MCF 10A (cell line): ENCODE measurements around the gene FA2H. TPM values are rescaled to one million over a fixed set of nuclear protein-coding genes. Genes with fewer than 3 reads are reported as not detected.

Source experiments
- BruUV-seq: library from RNA; stranded (reverse); fragments of 400-500 nt; replicated peaks from 2 replicates; lab custom pipeline; 2021; lab: Mats Ljungman, UMichigan
- CTCF ChIA-PET: fragments of 300-600 bp; sonication (Branson Sonifier 250); formaldehyde crosslinking; extraction: SDS; loops from one replicate; lab custom pipeline; 2021; ENCODE audit warnings: antibody characterized with exemption, inconsistent platforms; lab: Yijun Ruan, JAX
- POLR2A ChIA-PET: fragments of 300-600, 350-650 bp; sonication (Branson Sonifier 250); formaldehyde crosslinking; extraction: SDS; loops from one replicate; lab custom pipeline; 2020; ENCODE audit warnings: antibody characterized with exemption, inconsistent platforms; lab: Yijun Ruan, JAX
- DNase-seq: peaks from one replicate; pipeline ENCODE4 v3.0.0-alpha.2; 2018; ENCODE audit not compliant: unreplicated experiment
- H3K27ac Mint-ChIP-seq: one replicate; pipeline ENCODE4 v1.8.0; 2022; ENCODE audit warnings: mild to moderate bottlenecking, low read depth, mixed read lengths; ENCODE audit not compliant: unreplicated experiment
- H3K27me3 Mint-ChIP-seq: one replicate; pipeline ENCODE4 v1.8.0; 2022; ENCODE audit warnings: mixed read lengths; ENCODE audit not compliant: insufficient read depth, unreplicated experiment
- H3K36me3 Mint-ChIP-seq: one replicate; pipeline ENCODE4 v1.8.0; 2022; ENCODE audit warnings: mild to moderate bottlenecking, moderate library complexity, mixed read lengths; ENCODE audit not compliant: insufficient read depth, unreplicated experiment
- H3K4me1 Mint-ChIP-seq: one replicate; pipeline ENCODE4 v1.8.0; 2022; ENCODE audit warnings: mixed read lengths; ENCODE audit not compliant: insufficient read depth, unreplicated experiment
- H3K4me3 Mint-ChIP-seq: one replicate; pipeline ENCODE4 v1.8.0; 2022; ENCODE audit warnings: mild to moderate bottlenecking, moderate library complexity, mixed read lengths; ENCODE audit not compliant: unreplicated experiment
- H3K9me3 Mint-ChIP-seq: one replicate; pipeline ENCODE4 v1.8.0; 2022; ENCODE audit warnings: mixed read lengths; ENCODE audit not compliant: unreplicated experiment
- intact Hi-C: fragments of 100-400 bp; cut with micrococcal nuclease; formaldehyde crosslinking; loops from 2 replicates; pipeline ENCODE4 v1.14.1; 2022
- total RNA-seq: library from RNA; stranded (reverse); gene quantifications from 2 replicates; pipeline ENCODE4 v1.2.3, GENCODE V29; 2022
- TF ChIP-seq, protein P1 (sequence below): fragments of 200-600 bp; IDR thresholded peaks from one replicate; pipeline ENCODE4 v1.8.0; 2022; ENCODE audit warnings: antibody characterized with exemption, mild to moderate bottlenecking; ENCODE audit not compliant: unreplicated experiment

The FA2H gene
- total RNA-seq, 1 experiment from 2014 or later: not detected

DNA sequence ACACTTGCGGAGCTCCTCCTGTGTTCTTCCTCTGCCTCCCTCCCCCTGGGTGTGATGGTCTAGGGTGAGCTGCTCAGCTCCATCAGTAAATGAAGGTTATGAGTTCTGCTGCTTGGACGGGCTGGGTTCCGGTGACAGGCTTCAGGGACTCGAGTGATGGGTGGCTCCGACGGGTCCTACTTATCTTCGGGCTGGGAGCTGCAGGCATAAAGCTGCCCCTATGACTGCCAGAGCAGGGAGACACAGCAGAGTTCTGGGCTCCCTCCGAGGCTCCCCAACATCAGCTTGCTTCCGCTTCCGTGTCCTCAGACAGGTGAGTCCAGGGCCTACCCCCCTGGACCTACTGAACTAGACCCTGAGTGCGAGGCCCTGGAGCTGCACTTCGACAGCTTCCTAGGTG lies 62.7 kb downstream of the FA2H start:
- BruUV-seq: no TSS peak
- no peaks in the 10 kb centered on the region for H3K27me3 Mint-ChIP-seq

DNA sequence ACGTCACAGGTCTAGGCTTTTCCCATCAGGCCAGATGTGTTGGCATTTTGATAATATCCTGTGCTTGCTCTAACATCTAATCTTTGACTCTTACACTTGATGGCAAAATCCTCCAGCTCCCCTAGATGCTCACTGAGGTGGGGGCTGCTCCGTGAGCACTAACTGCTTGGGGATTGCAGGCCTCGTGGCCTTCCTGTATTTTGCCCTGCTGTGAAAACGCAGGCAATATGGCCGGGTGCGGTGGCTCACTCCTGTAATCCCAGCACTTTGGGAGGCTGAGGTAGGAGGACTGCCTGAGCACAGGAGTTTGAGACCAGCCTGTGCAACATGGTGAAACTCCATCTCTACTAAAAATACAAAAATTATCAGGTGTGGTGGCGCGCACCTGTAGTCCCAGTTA lies 64.2 kb downstream of the FA2H start:
- intact Hi-C loops: no loop called here
- no peaks in the 10 kb centered on the region for H3K4me1 Mint-ChIP-seq
- TF ChIP-seq, protein P1, sequence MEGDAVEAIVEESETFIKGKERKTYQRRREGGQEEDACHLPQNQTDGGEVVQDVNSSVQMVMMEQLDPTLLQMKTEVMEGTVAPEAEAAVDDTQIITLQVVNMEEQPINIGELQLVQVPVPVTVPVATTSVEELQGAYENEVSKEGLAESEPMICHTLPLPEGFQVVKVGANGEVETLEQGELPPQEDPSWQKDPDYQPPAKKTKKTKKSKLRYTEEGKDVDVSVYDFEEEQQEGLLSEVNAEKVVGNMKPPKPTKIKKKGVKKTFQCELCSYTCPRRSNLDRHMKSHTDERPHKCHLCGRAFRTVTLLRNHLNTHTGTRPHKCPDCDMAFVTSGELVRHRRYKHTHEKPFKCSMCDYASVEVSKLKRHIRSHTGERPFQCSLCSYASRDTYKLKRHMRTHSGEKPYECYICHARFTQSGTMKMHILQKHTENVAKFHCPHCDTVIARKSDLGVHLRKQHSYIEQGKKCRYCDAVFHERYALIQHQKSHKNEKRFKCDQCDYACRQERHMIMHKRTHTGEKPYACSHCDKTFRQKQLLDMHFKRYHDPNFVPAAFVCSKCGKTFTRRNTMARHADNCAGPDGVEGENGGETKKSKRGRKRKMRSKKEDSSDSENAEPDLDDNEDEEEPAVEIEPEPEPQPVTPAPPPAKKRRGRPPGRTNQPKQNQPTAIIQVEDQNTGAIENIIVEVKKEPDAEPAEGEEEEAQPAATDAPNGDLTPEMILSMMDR: no peak
- H3K27ac Mint-ChIP-seq: no peak overlapping the region
- ChIA-PET CTCF (interaction anchor here (0.6 to 13.2 kb wide), 24 partner anchors 9 to 409 kb away, joined by 3 to 304 read pairs (median 4); partner anchors contain the start of gene MLKL), POLR2A (interaction anchor here (1.1 to 1.2 kb wide), 2 partner anchors 31 to 152 kb away, joined by 3 to 13 read pairs; no protein-coding TSS in a partner anchor)
- H3K4me3 Mint-ChIP-seq: no peak overlapping the region
- BruUV-seq: no TSS peak
- no peaks in the 10 kb centered on the region for H3K36me3 Mint-ChIP-seq
- no peaks in the 10 kb centered on the region for H3K27me3 Mint-ChIP-seq
- no peaks in the 10 kb centered on the region for H3K9me3 Mint-ChIP-seq
- no peak for DNase-seq

More for the DNA sequence above, 62.7 kb downstream of the FA2H start:
- TF ChIP-seq, protein P1: no peak
- H3K4me3 Mint-ChIP-seq: no peak overlapping the region
- no peaks in the 10 kb centered on the region for H3K9me3 Mint-ChIP-seq
- no peak for DNase-seq
- intact Hi-C loops: no loop called here
- H3K36me3 Mint-ChIP-seq: no peaks in the 10 kb centered on the region
- ChIA-PET CTCF (interaction anchor here (0.6 to 13.2 kb wide), 15 partner anchors 9 to 1872 kb away, joined by 3 to 304 read pairs (median 3); partner anchors contain the start of gene MLKL), POLR2A (interaction anchor here (0.9 to 1.9 kb wide), 5 partner anchors 11 to 151 kb away, joined by 3 to 8 read pairs (median 6); partner anchors contain the start of gene MLKL)
- H3K4me1 Mint-ChIP-seq: no peaks in the 10 kb centered on the region
- peak overlapping the region; percentile 23 for H3K27ac Mint-ChIP-seq

DNA sequence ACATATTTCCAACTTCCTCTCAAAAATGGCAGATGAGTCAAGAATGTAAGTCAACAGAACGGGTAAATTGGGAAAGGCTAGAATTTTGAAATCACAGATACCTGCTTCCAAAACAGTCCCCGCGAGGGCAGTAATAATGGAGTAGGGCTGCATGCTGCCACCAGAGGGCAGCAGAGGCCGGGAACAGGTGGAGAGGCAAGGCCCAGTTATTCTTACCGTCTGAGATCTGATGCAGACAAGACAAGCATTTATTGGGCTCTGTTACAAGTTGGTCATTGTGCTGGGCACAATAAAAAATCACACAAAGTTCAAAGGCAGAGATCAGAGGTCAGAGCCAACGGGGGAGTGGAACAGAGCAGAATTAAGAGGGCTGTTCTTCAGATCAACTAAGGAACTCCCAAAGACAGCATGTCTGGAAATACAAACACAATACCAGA lies 65.2 kb downstream of the FA2H start:
- BruUV-seq: no TSS peak
- intact Hi-C loops: loop anchor here (1.0 kb wide), 3 partner anchors 104 to 402 kb away; no protein-coding TSS in a partner anchor

More for the DNA sequence above, 65.2 kb downstream of the FA2H start:
- Mint-ChIP-seq H3K4me3 (no peak overlapping the region), H3K36me3 (no peaks in the 10 kb centered on the region), H3K27me3 (no peaks in the 10 kb centered on the region), H3K4me1 (no peaks in the 10 kb centered on the region), H3K9me3 (no peaks in the 10 kb centered on the region), H3K27ac (no peak overlapping the region)
- POLR2A ChIA-PET: interaction anchor here (1.1 to 1.2 kb wide), 2 partner anchors 32 to 153 kb away, joined by 3 to 13 read pairs; no protein-coding TSS in a partner anchor
- CTCF ChIA-PET: interaction anchor here (0.6 to 13.2 kb wide), 21 partner anchors 8 to 410 kb away, joined by 3 to 304 read pairs (median 4); partner anchors contain the start of gene MLKL
- DNase-seq: peak; percentile 91
- TF ChIP-seq, protein P1: peak; percentile 93
